OCI-LY7 (cell line): ENCODE data around the gene CCDC194. TPM values are rescaled to one million over a fixed set of nuclear protein-coding genes. Genes with fewer than 3 reads are reported as not detected.
A peak's percentile ranks its signal among the peaks of the same experiment; 100 is the strongest.

Source experiments
- BruUV-seq: library from RNA; stranded (reverse); fragments of 400-500 nt; replicated peaks from 2 replicates; lab custom pipeline; 2021; lab: Mats Ljungman, UMichigan
- CTCF ChIA-PET: fragments of 300-600 bp; sonication (Branson Sonifier 250); formaldehyde crosslinking; loops from one replicate; lab custom pipeline; 2022; ENCODE audit warnings: antibody characterized with exemption; ENCODE audit not compliant: unreplicated experiment; lab: Charles Lee
- POLR2A ChIA-PET: fragments of 300-600 bp; sonication (Branson Sonifier 250); formaldehyde crosslinking; loops from one replicate; lab custom pipeline; 2022; ENCODE audit warnings: antibody characterized with exemption; lab: Charles Lee
- DNase-seq: peaks from one replicate; pipeline ENCODE4 v3.0.0-alpha.2; 2015; ENCODE audit warnings: low spot score
- H2AFZ ChIP-seq: fragments of 200-600 bp; sonication (generic), shearing (Covaris generic); 2 replicates; pipeline ENCODE4 v1.6.1; 2014; ENCODE audit warnings: mild to moderate bottlenecking, antibody characterized with exemption, low read length, moderate library complexity
- H3K27ac ChIP-seq: fragments of 200-600 bp; sonication (generic); 2 replicates; pipeline ENCODE4 v1.5.1; 2014; ENCODE audit warnings: mixed run types, low read depth, mild to moderate bottlenecking, moderate library complexity, low read length, inconsistent platforms; ENCODE audit not compliant: poor library complexity, severe bottlenecking
- H3K36me3 ChIP-seq: fragments of 200-600 bp; sonication (generic); 2 replicates; pipeline ENCODE4 v1.6.1; 2014; ENCODE audit warnings: mild to moderate bottlenecking, antibody characterized with exemption, low read length, moderate library complexity, mixed read lengths; ENCODE audit not compliant: insufficient read depth
- H3K4me1 ChIP-seq: fragments of 200-600 bp; sonication (generic); 2 replicates; pipeline ENCODE4 v1.5.1; 2014; ENCODE audit warnings: mild to moderate bottlenecking, low read length; ENCODE audit not compliant: insufficient read depth, poor library complexity, severe bottlenecking
- H3K4me2 ChIP-seq: fragments of 200-600 bp; sonication (generic); 2 replicates; pipeline ENCODE4 v1.6.1; 2014; ENCODE audit warnings: mild to moderate bottlenecking, low read length
- H3K4me3 ChIP-seq: fragments of 200-600 bp; sonication (generic); 2 replicates; pipeline ENCODE4 v1.5.1; 2014; ENCODE audit warnings: mild to moderate bottlenecking, low read depth, low read length; ENCODE audit not compliant: poor library complexity, severe bottlenecking
- H3K79me2 ChIP-seq: fragments of 200-600 bp; sonication (generic); 2 replicates; pipeline ENCODE4 v1.6.1; 2016; ENCODE audit warnings: low read depth, mild to moderate bottlenecking, low read length, moderate library complexity, mixed read lengths; ENCODE audit not compliant: insufficient read depth
- H3K9me2 ChIP-seq: fragments of 200-600 bp; sonication (generic); 2 replicates; pipeline ENCODE4 v1.6.1; 2016; ENCODE audit warnings: mild to moderate bottlenecking, low read length, mixed read lengths; ENCODE audit not compliant: insufficient read depth
- H3K9me3 ChIP-seq: fragments of 200-600 bp; sonication (generic); 2 replicates; pipeline ENCODE4 v1.6.1; 2014; ENCODE audit warnings: mild to moderate bottlenecking, mixed run types, low read length, mixed read lengths
- H4K20me1 ChIP-seq: fragments of 200-600 bp; sonication (generic); 2 replicates; pipeline ENCODE4 v1.6.1; 2014; ENCODE audit warnings: mild to moderate bottlenecking, antibody characterized with exemption, low read length, moderate library complexity, mixed read lengths; ENCODE audit not compliant: insufficient read depth
- CTCF ChIP-seq: fragments of 200-600 bp; sonication (generic); conservative IDR thresholded peaks from 2 replicates; pipeline ENCODE4 v1.5.1; 2014; ENCODE audit warnings: mild to moderate bottlenecking, antibody characterized with exemption, low read length, moderate library complexity, mixed read lengths
- EZH2phosphoT487 ChIP-seq: fragments of 200-600 bp; sonication (generic); IDR thresholded peaks from 2 replicates; pipeline ENCODE4 v1.6.1; 2018; ENCODE audit warnings: low read depth, borderline replicate concordance, mild to moderate bottlenecking, mixed run types, antibody characterized with exemption, low read length, moderate library complexity, mixed read lengths
- intact Hi-C: fragments of 100-400 bp; cut with micrococcal nuclease; formaldehyde crosslinking; loops from one replicate; pipeline ENCODE4 v1.10.0; 2022; ENCODE audit not compliant: unreplicated experiment
- total RNA-seq, 2 experiments: library from RNA; depleted of rRNA in 1 of 2; stranded (reverse); fragments of >200 nt in 1 of 2; shearing (Covaris generic) in 1 of 2; gene quantifications; 2 replicates each; pipeline ENCODE4 v1.2.3, GENCODE V29; 2014 to 2022

The CCDC194 gene
- total RNA-seq, 2 experiments from 2014 or later: 2.4 to 8.8 TPM

- ChIA-PET POLR2A (interaction anchor here (1.0 to 2.1 kb wide), 3 partner anchors 13 to 83 kb away, joined by 3 to 13 read pairs (median 3); partner anchors contain the start of gene BST2), CTCF (no interaction called here)
- Histone ChIP-seq H3K79me2 (peaks cover 6% of the 10 kb centered on the region; the same call in 1 of the 2 replicates), H3K4me3 (peak overlapping the region; percentile 74), H3K36me3 (peaks cover 26% of the 10 kb centered on the region), H3K27ac (peak overlapping the region; percentile 68), H3K4me2 (peak overlapping the region; percentile 82), H3K9me3 (no peaks in the 10 kb centered on the region), H4K20me1 (no peaks in the 10 kb centered on the region), H2AFZ (no peak overlapping the region), H3K4me1 (peaks cover 19% of the 10 kb centered on the region), H3K9me2 (no peaks in the 10 kb centered on the region)
- BruUV-seq: no TSS peak
- no peak for DNase-seq
- TF ChIP-seq EZH2phosphoT487: no peak
- no peak for TF ChIP-seq CTCF
- intact Hi-C loops: no loop called here
Observed at GRCh38 chr19:17418710-17419109, 24.7 kb upstream of the CCDC194 start.

- H3K79me2 ChIP-seq: peaks cover 15% of the 10 kb centered on the region; the same call in 1 of the 2 replicates
- H2AFZ ChIP-seq: no peak overlapping the region
- no peak for DNase-seq
- H3K27ac ChIP-seq: no peak overlapping the region
- H3K9me2 ChIP-seq: no peaks in the 10 kb centered on the region
- TF ChIP-seq CTCF (no peak), EZH2phosphoT487 (no peak)
- POLR2A ChIA-PET: interaction anchor here (0.6 kb wide), 1 partner anchor 19 kb away, joined by 3 read pairs; no protein-coding TSS in a partner anchor
- H3K4me1 ChIP-seq: peaks cover 40% of the 10 kb centered on the region
- no peaks in the 10 kb centered on the region for H4K20me1 ChIP-seq
- no peak overlapping the region for H3K4me3 ChIP-seq
- TSS peak; percentile 73 for BruUV-seq
- peaks cover 54% of the 10 kb centered on the region for H3K36me3 ChIP-seq
- intact Hi-C loops: no loop called here
- no peak overlapping the region for H3K4me2 ChIP-seq
- no peaks in the 10 kb centered on the region for H3K9me3 ChIP-seq
- CTCF ChIA-PET: no interaction called here
Observed at GRCh38 chr19:17415121-17415520, 21.1 kb upstream of the CCDC194 start.

- ChIA-PET POLR2A (interaction anchor here (1.1 kb wide), 1 partner anchor 15 kb away, joined by 3 read pairs; no protein-coding TSS in a partner anchor), CTCF (no interaction called here)
- no peak overlapping the region for H2AFZ ChIP-seq
- peak overlapping the region; percentile 85 for H3K27ac ChIP-seq
- no peaks in the 10 kb centered on the region for H3K9me3 ChIP-seq
- no peaks in the 10 kb centered on the region for H3K9me2 ChIP-seq
- H4K20me1 ChIP-seq: no peaks in the 10 kb centered on the region
- no TSS peak for BruUV-seq
- peaks cover 44% of the 10 kb centered on the region for H3K4me1 ChIP-seq
- no peak for DNase-seq
- intact Hi-C loops: no loop called here
- H3K36me3 ChIP-seq: peaks cover 59% of the 10 kb centered on the region
- H3K4me3 ChIP-seq: no peak overlapping the region
- no peak overlapping the region for H3K4me2 ChIP-seq
- no peak for TF ChIP-seq CTCF
- TF ChIP-seq EZH2phosphoT487: no peak
- peaks cover 24% of the 10 kb centered on the region for H3K79me2 ChIP-seq
Observed at GRCh38 chr19:17414097-17414496, 20.1 kb upstream of the CCDC194 start.
